NT2/D1 (cell line): ENCODE data around the gene IGSF9B.

Experiments
- SUZ12 ChIP-seq: IDR thresholded peaks from 2 replicates; pipeline ENCODE4 v1.6.1; 2011; ENCODE audit not compliant: insufficient read length, insufficient read depth; ENCODE audit errors: extremely low read depth
- YY1 ChIP-seq: IDR thresholded peaks from 2 replicates; pipeline ENCODE4 v1.6.1; 2011; ENCODE audit not compliant: insufficient read length, insufficient read depth

DNA sequence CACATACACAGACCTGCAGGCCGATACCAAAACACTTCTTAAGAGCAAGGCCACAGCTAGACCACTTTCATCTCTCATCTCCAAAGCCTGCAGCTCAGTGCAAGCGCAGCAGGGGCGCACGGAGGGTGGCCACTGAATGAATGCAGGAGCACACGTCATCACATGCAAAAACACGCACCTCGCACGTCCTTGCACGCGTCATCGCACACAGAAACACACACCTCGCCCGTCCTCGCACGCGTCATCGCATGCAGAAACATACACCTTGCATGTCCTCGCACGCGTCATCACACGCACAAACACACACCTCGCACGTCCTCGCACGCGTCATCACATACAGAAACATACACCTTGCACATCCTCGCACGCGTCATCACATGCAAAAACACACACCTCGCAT lies 17.2 kb downstream of the IGSF9B start:
- TF ChIP-seq SUZ12 (no peak), YY1 (no peak)
